C4-2B (cell line): Measurements from ENCODE around the gene NFATC2.

Experiments used
- H3K27ac ChIP-seq: fragments of 450-650 bp; 2 replicates; pipeline ENCODE4 v1.5.1; 2017
- CTCF ChIP-seq: fragments of 450-650 bp; conservative IDR thresholded peaks from 2 replicates; pipeline ENCODE4 v1.5.1; 2017; ENCODE audit warnings: mild to moderate bottlenecking
- ZFX ChIP-seq: fragments of 450-650 bp; IDR thresholded peaks from 2 replicates; pipeline ENCODE4 v1.6.1; 2017

The NFATC2 gene

GRCh38 chr20:51374961-51375360 is 167.6 kb downstream of the NFATC2 start:
- no peak overlapping the region for H3K27ac ChIP-seq
- TF ChIP-seq CTCF = no peak
- no peak for TF ChIP-seq ZFX

- TF ChIP-seq ZFX (no peak), CTCF (no peak)
- H3K27ac ChIP-seq = no peak overlapping the region
These were observed 168.1 kb downstream of the NFATC2 start for GRCh38 chr20:51374456-51374830.

DNA sequence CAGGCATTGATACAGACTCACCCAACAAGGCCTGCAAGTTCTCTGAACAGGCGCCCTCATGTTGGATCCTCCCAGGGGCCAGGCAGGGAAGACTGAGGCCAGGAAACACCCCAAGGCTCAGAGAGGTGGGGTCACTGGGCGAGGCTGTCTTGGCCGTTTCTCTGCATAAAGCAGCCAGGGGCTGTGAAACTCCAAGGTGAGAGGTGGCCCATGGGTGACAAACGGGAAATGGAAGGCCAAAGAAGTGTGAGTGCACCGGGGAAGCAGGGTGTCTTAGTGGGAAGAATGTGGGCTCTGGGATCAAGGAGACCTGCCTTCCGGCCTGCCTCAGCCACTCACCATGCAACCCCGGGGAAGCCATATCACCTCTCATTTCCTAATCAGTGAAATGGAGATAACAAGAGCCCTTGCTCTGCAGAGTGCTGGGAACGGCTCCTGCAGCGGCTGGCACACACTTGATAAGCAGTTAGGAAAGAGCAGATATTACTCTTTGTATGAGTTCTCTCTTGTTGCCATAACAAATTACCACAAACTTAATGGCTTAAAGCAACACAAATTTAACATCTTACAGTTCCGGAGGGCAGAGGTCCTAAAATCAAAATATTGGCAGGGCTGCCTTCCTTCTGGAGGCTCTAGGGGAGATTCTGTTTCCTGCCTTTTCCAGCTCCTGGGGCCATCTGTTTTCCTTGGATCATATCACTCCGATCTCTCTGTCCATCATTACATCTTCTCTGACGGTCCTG is 168.6 kb downstream of the NFATC2 start:
- no peak overlapping the region for H3K27ac ChIP-seq
- no peak for TF ChIP-seq ZFX
- no peak for TF ChIP-seq CTCF

DNA sequence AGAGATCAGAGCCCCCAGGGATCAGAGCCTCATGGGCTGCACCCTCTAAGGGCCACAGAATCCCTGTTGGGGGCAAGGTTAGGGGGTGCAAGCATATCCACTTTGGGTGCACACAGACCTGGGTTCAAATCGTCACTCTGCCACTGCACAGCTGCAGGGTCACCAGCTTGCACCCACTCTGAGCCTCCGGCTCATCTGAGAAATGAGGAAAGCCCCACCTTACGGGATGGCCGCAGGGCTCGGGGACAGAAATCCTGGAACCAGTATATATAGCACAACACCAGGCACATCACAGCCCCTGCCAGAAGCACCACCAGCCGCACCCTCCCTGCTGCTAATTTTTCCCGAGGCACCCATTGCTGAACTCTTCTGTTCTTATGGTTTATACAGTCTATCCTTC is 169.6 kb downstream of the NFATC2 start:
- TF ChIP-seq CTCF (no peak), ZFX (no peak)

DNA sequence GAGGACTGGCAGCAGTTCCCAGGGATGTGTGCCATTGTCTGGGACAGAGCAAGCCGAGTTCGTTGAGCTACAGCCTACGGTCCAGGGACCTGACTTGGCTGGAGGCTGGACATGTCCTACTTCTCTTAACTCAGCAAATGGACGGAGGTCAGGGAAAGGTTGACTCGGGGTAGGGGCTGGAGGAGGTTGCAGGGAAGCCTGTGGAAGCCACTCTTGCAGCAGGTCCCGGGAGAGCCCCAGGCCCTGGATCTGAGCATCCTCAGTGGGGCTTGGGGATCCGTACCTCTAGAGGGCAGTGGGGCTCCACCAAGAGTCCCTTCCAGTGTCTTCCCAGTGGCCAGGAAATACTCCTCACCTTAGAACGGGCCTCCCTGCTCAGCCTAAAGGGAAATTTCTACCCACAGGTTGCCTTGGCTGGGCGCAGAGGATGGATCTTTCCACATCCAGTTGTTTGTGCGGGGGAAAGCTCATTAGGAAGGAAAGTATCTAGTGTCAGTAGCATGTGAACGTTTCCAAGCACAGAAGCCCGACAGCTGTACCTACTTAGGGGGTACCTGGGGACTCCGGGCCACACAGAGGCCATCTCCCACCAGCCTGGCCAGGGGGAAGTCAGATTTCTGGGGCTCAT is 170.2 kb downstream of the NFATC2 start:
- H3K27ac ChIP-seq = no peak overlapping the region
- no peak for TF ChIP-seq ZFX
- TF ChIP-seq CTCF = peak; percentile 84

More for the DNA sequence above, 169.6 kb downstream of the NFATC2 start:
- no peak overlapping the region for H3K27ac ChIP-seq

- H3K27ac ChIP-seq = no peak overlapping the region
- TF ChIP-seq CTCF = no peak
- TF ChIP-seq ZFX = no peak
These were observed 170.8 kb downstream of the NFATC2 start for GRCh38 chr20:51371720-51372119.

DNA sequence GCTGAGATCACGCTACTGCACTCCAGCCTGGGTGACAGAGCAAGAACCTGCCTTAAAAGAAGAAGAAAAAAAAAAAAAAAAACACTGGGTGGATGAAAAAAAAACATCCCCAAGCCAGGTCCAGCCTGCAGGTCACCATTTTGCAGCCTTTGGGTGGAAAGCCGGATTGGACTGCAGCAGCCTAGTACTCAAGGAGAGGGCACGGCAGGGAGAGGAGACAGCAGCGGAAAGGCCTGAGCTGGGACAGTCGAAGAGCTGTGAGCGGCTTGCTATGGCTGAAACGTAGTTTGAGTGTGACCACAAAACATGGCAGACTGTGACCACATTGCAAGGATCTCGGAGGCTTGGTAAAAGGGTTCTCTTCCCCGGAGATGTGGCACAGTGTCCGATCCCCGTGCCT is 173.0 kb downstream of the NFATC2 start:
- TF ChIP-seq CTCF (no peak), ZFX (no peak)
- no peak overlapping the region for H3K27ac ChIP-seq
